GM19099 (cell line): ENCODE data around the gene NDRG3.

Source experiments
- POLR2A ChIP-seq: IDR thresholded peaks from 3 replicates; pipeline ENCODE4 v1.6.1; 2011; ENCODE audit warnings: low read depth; ENCODE audit not compliant: insufficient read length; ENCODE audit errors: extremely low read depth

Gene NDRG3

GRCh38 chr20:36614781-36615557, 130.9 kb downstream of the NDRG3 start:
- no peak for TF ChIP-seq POLR2A

- no peak for TF ChIP-seq POLR2A
These were observed 131.9 kb downstream of the NDRG3 start for GRCh38 chr20:36613974-36614373.

GRCh38 chr20:36611625-36612024, 134.3 kb downstream of the NDRG3 start:
- TF ChIP-seq POLR2A, result no peak

- no peak for TF ChIP-seq POLR2A
These were observed 138.1 kb downstream of the NDRG3 start for GRCh38 chr20:36607586-36608387.

- no peak for TF ChIP-seq POLR2A
These were observed 139.5 kb downstream of the NDRG3 start for GRCh38 chr20:36606158-36607066.

- TF ChIP-seq POLR2A, result peak; percentile 95
These were observed 140.3 kb downstream of the NDRG3 start, which contains the start of gene RAB5IF for GRCh38 chr20:36605399-36606157. RAB5IF (plus strand) TSS chr20:36605779; CDS start chr20:36605952, 173 bp downstream.

GRCh38 chr20:36604952-36605398, 140.9 kb downstream of the NDRG3 start:
- peak; percentile 65 for TF ChIP-seq POLR2A
